ENCODE measurements around the gene ARF3. TPM values are rescaled to one million over a fixed set of nuclear protein-coding genes. Genes with fewer than 3 reads are reported as not detected.

Gene ARF3
- total and polyA plus RNA-seq, 4 donors = 14.1 to 29.5 (median 19.4) TPM

- TF ChIP-seq TAF1 (conservative IDR thresholded peaks at IDR 0.05) = no peak
- Histone ChIP-seq H3K9ac (ENCODE audit: low read depth in 1 of 2, low read length in 2 of 2) (no peak overlapping the region), H3K4me1 (ENCODE audit: control insufficient read depth in 4 of 4, insufficient read depth in 4 of 4, low read length in 3 of 4) (no peaks in the 10 kb centered on the region), H3K27ac (ENCODE audit: low read depth in 1 of 2, low read length in 2 of 2) (no peak overlapping the region), H3K36me3 (ENCODE audit: control insufficient read depth in 4 of 4, insufficient read depth in 3 of 4, low read depth in 1 of 4, low read length in 3 of 4) (peaks cover under 1 to 4% (median 3%) of the 10 kb centered on the region in 4 donors), H3K4me3 (ENCODE audit: low read depth in 1 of 3, low read length in 3 of 3) (no peak overlapping the region), H3K27me3 (ENCODE audit: control insufficient read depth in 4 of 4, insufficient read depth in 4 of 4, low read length in 3 of 4) (no peaks in the 10 kb centered on the region), H3K9me3 (ENCODE audit: control insufficient read depth in 4 of 4, low read length in 3 of 4) (no peaks in the 10 kb centered on the region)
- no peak for DNase-seq (ENCODE audit: low spot score)
Measured at GRCh38 chr12:48946205-48946604, 11.1 kb downstream of the ARF3 start.

- Histone ChIP-seq H3K9ac (ENCODE audit: low read depth in 1 of 2, low read length in 2 of 2) (no peak overlapping the region), H3K4me1 (ENCODE audit: control insufficient read depth in 4 of 4, insufficient read depth in 4 of 4, low read length in 3 of 4) (no peaks in the 10 kb centered on the region), H3K9me3 (ENCODE audit: control insufficient read depth in 4 of 4, low read length in 3 of 4) (no peaks in the 10 kb centered on the region), H3K36me3 (ENCODE audit: control insufficient read depth in 4 of 4, insufficient read depth in 3 of 4, low read depth in 1 of 4, low read length in 3 of 4) (peaks cover 0 to 30% (median 19%) of the 10 kb centered on the region in 4 donors), H3K27me3 (ENCODE audit: control insufficient read depth in 4 of 4, insufficient read depth in 4 of 4, low read length in 3 of 4) (no peaks in the 10 kb centered on the region), H3K27ac (ENCODE audit: low read depth in 1 of 2, low read length in 2 of 2) (no peak overlapping the region), H3K4me3 (ENCODE audit: low read depth in 1 of 3, low read length in 3 of 3) (no peak overlapping the region)
- no peak for DNase-seq (ENCODE audit: low spot score)
- WGBS = 85% methylated on average over 4 of the region's 4 CpGs
- TF ChIP-seq NR2F2 (IDR thresholded peaks at IDR 0.05) = no peak
Measured at GRCh38 chr12:48943221-48943620, 14.1 kb downstream of the ARF3 start.

GRCh38 chr12:48940181-48940580 is 17.1 kb downstream of the ARF3 start:
- 76% methylated on average over 3 of the region's 3 CpGs for WGBS
- H3K27me3 ChIP-seq (ENCODE audit: control insufficient read depth in 4 of 4, insufficient read depth in 4 of 4, low read length in 3 of 4) = no peaks in the 10 kb centered on the region
- no peak overlapping the region for H3K4me3 ChIP-seq (ENCODE audit: low read depth in 1 of 3, low read length in 3 of 3)
- H3K9me3 ChIP-seq (ENCODE audit: control insufficient read depth in 4 of 4, low read length in 3 of 4) = no peaks in the 10 kb centered on the region
- peaks cover 0 to 41% (median 23%) of the 10 kb centered on the region in 4 donors for H3K36me3 ChIP-seq (ENCODE audit: control insufficient read depth in 4 of 4, insufficient read depth in 3 of 4, low read depth in 1 of 4, low read length in 3 of 4)
- H3K4me1 ChIP-seq (ENCODE audit: control insufficient read depth in 4 of 4, insufficient read depth in 4 of 4, low read length in 3 of 4) = no peaks in the 10 kb centered on the region
- TF ChIP-seq HNF4G (IDR thresholded peaks at IDR 0.05) (no peak), TAF1 (conservative IDR thresholded peaks at IDR 0.05) (no peak), HNF4A (conservative IDR thresholded peaks at IDR 0.05) (no peak), ATF3 (IDR thresholded peaks at IDR 0.05) (no peak), SP1 (IDR thresholded peaks at IDR 0.05) (no peak), EGR1 (IDR thresholded peaks at IDR 0.05; ENCODE audit: low read depth in 2 of 2) (no peak), FOXA1 (IDR thresholded peaks at IDR 0.05) (no peak)
- DNase-seq (ENCODE audit: low spot score) = no peak
- H3K27ac ChIP-seq (ENCODE audit: low read depth in 1 of 2, low read length in 2 of 2) = no peak overlapping the region
- no peak overlapping the region for H3K9ac ChIP-seq (ENCODE audit: low read depth in 1 of 2, low read length in 2 of 2)

GRCh38 chr12:48938805-48939204 is 18.5 kb downstream of the ARF3 start:
- Histone ChIP-seq H3K9me3 (ENCODE audit: control insufficient read depth in 4 of 4, low read length in 3 of 4) (no peaks in the 10 kb centered on the region), H3K27me3 (ENCODE audit: control insufficient read depth in 4 of 4, insufficient read depth in 4 of 4, low read length in 3 of 4) (no peaks in the 10 kb centered on the region), H3K27ac (ENCODE audit: low read depth in 1 of 2, low read length in 2 of 2) (no peak overlapping the region), H3K4me3 (ENCODE audit: low read depth in 1 of 3, low read length in 3 of 3) (no peak overlapping the region), H3K36me3 (ENCODE audit: control insufficient read depth in 4 of 4, insufficient read depth in 3 of 4, low read depth in 1 of 4, low read length in 3 of 4) (peaks cover 0 to 41% (median 23%) of the 10 kb centered on the region in 4 donors), H3K4me1 (ENCODE audit: control insufficient read depth in 4 of 4, insufficient read depth in 4 of 4, low read length in 3 of 4) (no peaks in the 10 kb centered on the region), H3K9ac (ENCODE audit: low read depth in 1 of 2, low read length in 2 of 2) (no peak overlapping the region)
- no peak for DNase-seq (ENCODE audit: low spot score)
- TF ChIP-seq RXRA (IDR thresholded peaks at IDR 0.05) (no peak), RAD21 (IDR thresholded peaks at IDR 0.05) (no peak), REST (IDR thresholded peaks at IDR 0.05) (no peak), TAF1 (conservative IDR thresholded peaks at IDR 0.05) (no peak), FOXA1 (IDR thresholded peaks at IDR 0.05) (no peak), CTCF (IDR thresholded peaks at IDR 0.05; ENCODE audit: low read depth, low read length, missing input control) (no peak), SP1 (IDR thresholded peaks at IDR 0.05) (no peak), FOXA2 (IDR thresholded peaks at IDR 0.05) (no peak), HNF4G (IDR thresholded peaks at IDR 0.05) (no peak), YY1 (IDR thresholded peaks at IDR 0.05) (no peak), JUND (IDR thresholded peaks at IDR 0.05) (no peak), NR2F2 (IDR thresholded peaks at IDR 0.05) (no peak)
- WGBS = 89% methylated on average over 7 of the region's 7 CpGs
